GM21529 (cell line): ENCODE measurements around the gene SCP2.

ENCODE experiments used
- ATAC-seq: cut with Tn5 transposase; IDR thresholded peaks from one replicate; pipeline ENCODE4 v1.9.1; 2021; ENCODE audit not compliant: unreplicated experiment

SCP2 gene

DNA sequence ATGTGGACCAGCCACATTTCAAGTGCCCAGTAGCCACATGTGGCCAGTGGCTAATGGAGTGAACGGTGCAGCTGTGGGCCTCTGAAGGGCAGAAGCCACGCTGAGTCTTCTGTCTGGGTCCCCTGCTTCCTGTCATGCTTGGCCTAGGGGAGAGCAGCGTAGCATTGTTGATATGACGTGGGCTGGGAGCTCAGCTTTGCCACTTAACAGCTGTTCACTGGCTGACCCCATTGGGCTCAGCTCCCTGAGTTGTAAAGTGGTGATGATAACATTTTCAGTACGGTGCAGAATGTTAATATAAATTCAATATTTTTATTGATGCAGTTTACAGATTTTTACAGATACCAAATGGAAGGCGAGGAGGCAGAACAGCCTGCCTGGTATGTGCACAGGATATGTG lies 139.4 kb downstream of the SCP2 start:
- no peak for ATAC-seq

DNA sequence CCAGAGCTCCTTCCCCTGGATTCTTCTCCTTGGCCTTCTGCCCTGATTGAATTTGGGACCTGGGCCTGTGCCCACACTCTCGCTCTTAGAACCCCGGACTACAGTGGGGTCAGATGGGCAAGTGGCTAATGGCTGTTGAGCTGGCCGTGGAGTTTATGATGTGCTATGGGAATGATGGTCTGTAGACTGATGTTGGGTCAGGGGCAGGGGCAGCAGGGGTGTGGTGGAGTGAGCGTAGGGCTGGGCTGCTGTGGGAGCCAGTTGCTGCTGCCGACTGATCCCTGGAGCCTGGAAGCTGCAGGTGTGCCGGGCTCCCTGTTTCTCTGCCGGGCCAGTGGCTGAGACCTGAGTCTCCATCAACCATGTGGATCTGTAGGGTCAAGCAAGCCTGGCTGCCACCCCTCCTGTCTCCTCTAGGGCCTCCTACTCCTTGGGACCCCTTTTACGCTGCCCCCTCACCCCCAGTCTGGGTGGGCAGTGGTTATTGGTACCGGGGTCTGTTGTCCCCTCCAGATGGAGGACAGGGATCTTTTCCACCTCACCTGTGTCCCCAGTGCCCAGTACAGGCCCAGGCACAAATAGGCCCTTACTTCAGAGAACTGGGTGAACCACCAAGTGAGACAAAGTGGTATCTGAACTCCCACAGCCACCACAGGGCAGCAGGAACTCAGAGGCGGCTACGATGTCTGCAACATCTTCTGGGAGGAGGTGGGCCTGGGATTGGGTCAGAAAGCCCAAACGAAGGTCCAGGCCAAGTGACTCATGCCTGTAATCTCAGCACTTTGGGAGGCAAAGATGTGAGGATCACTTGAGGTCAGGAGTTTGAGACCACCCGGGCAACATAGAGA lies 140.0 kb downstream of the SCP2 start:
- no peak for ATAC-seq

DNA sequence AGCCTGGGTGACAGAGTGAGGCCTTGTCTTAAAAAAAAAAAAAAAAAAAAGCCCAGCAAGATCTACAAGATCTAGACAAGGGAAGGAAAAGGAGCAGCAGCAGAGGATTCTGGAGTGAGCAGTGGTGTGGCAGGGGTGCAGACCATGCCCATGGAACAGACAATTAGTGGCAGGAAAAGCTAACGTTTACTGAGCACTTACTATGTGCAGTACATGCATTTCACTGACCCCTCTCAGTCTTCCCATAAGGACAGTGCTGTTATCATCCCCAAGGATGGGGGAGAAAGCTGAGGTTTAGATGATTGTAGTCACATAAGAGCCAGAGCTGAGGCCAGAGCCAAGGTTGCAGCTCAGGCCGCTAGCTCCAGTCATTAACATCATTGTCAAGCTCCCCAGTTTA lies 140.8 kb downstream of the SCP2 start:
- ATAC-seq: no peak

DNA sequence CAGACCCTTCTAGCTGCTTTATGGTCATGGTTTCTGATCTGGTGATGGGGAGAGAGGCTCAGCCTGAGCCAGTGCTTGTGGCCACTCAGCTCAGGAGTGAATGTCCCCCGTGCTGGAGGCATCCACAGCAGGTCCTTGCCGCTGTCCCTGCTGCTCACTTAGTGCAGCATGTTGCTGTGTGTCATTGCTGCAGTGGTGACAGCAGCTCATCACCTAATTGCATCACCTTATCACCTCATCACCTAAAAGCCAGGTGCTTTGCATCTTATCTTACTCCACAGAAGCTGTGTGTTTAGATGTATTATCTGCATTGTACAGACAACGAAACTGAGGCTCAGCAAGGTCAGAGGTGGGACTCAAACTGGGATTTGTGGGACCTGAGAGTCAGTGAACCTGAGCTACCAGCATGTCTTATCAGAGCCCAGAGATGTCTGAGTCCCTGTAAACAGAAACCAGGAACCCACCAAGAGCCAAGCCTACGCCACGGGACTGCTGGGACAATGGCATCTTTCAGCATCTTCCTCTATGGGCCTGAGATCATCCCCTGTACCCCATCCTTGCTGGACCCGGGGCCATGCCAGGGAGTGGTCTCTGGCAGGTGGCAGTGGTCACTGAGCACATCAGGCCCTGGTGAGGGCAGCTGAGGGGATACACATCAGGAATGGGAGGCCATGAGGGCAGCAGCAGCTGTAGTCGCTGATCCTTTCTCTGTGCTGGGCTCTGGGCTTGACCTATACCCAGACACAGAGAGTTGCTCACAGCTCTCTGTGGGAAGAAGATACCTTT lies 141.4 kb downstream of the SCP2 start:
- ATAC-seq: no peak

DNA sequence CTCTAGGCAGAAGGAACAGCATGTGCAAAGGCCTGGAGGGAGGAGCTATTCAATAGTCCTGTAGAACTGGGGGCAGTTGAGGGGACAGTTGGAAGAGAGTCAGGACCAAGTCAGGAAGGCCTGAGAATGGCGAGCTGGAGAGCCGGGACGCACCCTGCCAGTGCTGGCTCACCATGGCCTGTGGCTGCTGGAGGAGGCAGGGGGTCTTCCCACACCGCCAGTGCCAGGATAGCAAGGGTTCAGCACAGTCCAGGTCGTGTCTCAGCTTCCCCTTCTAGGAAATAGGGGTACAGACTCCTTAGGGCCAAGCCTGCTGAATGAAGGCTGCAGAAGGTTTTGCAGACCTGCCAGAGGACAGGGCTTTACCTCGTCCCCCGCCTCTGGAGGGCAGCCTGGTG lies 142.2 kb downstream of the SCP2 start:
- ATAC-seq: no peak

DNA sequence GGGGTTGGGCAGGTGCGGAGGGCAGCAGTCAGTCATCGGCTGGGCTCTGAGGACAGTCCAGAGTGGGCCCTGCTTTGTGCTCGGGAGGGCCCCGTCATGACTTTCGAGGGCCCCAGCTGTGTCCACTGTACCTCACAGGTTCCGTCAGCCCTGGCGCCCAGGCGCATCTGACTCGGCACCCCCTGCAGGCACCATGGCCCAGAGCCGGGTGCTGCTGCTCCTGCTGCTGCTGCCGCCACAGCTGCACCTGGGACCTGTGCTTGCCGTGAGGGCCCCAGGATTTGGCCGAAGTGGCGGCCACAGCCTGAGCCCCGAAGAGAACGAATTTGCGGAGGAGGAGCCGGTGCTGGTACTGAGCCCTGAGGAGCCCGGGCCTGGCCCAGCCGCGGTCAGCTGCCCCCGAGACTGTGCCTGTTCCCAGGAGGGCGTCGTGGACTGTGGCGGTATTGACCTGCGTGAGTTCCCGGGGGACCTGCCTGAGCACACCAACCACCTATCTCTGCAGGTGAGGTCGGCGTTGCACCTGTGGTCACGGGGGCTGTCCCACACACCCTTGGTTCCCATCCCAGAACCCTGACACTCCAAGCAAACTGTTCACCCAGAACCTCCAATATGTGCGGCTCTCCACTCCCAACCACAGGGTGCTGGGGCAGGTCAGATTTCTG lies 142.7 kb downstream of the SCP2 start:
- no peak for ATAC-seq

DNA sequence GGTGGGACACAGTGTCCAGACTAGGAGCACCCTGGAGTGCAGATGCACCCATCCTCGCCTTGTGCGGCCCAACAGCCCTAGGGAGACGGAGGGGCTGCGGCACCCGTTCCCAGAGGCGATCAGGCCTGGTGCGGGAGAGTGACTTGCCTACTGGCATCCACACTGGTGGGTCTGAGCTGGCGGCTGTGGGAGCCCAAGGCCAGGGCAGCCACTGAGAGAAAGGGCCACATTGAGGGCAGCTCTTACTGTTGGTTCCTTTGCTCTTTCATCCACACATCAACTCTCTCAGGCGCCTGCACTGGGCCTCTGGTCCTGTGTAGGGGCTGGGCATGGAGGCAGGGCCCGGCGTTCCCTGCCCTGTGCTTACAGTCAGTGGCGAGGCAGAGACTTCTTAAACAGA lies 143.5 kb downstream of the SCP2 start:
- no peak for ATAC-seq

DNA sequence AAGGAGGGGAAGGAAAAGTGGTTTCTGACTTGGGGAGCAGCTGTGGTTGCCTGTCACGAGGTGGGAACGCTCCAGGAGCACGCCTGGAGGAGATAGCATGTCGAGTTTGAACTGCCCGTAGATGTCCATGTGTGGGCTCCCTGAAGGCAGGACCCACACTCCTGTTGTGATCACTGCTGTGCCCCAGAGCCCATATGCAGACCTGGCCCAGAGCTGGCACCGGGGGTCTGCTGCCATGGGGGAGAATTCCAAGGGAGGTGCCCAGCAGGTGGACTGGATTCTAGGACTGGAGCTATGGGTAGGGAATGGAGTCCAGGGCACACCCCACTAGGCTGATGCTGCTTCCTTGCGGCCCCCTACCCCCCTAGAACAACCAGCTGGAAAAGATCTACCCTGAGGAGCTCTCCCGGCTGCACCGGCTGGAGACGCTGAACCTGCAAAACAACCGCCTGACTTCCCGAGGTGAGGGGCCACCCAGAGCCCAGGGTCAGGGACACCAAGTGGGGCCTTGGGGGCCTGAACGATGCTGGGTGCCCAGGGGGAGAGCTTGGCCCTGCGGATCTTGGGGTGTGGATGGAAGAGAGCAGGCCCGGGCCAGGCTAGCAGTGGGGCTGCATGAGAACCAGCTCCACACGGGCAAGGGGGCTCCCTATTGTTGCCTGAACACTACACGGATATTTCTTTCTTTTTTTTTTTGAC lies 144.2 kb downstream of the SCP2 start:
- ATAC-seq: no peak

DNA sequence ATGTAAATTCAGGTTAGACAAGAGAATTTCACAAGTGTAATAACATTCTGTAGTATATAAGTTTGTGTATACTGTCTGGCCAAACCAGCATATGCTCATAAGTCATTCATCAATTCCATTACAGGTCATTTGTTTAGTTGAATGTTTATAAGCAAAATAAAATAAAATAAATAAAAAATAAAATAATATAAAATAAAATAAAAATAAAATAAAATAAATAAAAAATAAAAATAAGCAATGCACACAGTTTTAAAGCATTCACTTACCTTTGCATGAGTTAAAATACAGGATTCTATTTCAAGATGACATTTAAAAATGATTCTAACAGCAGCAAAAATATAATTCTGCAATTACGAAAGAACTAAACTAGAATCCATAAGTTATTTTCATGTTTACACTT lies 144.8 kb downstream of the SCP2 start:
- ATAC-seq: no peak

DNA sequence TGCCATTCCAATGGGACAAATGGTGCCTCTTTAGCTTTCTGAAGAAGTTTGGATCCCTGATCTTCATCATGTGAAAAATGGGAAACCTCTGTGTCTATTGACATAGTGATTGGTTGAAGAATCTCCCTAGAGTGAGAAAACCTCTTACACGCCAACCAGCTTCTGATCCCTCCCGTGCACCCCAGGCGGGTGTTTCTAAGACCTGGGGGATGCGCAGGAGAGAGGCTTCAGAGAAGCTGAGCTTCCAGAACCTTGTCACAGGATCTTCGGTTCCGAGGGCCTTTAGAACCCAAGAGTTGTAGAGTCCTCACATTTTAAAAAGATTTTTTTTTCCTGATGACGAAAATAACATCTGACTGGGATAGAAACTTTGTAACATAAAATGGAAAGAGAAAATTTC lies 146.2 kb downstream of the SCP2 start:
- no peak for ATAC-seq

DNA sequence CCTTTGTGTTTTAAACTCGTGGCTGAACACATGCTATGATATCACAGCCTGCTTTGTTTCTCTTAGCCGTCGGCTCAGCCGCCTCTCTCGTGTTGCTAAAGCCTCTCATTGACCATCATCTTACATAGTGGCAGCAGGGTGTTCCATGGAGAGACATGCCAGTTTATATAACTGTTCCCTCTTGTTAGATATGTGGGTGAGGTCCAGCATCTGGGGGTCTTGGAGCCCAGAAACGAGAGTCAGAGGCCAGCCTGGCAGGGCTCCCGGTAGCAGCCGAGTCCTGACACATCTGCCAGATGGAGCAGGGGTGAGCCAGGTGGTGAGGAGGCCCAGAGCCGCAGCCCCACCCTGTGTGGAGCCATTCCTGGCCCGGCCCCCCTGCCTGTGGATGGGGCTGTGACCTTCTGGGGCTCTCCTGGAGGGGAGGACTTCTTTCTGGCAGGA lies 146.8 kb downstream of the SCP2 start:
- ATAC-seq: no peak

DNA sequence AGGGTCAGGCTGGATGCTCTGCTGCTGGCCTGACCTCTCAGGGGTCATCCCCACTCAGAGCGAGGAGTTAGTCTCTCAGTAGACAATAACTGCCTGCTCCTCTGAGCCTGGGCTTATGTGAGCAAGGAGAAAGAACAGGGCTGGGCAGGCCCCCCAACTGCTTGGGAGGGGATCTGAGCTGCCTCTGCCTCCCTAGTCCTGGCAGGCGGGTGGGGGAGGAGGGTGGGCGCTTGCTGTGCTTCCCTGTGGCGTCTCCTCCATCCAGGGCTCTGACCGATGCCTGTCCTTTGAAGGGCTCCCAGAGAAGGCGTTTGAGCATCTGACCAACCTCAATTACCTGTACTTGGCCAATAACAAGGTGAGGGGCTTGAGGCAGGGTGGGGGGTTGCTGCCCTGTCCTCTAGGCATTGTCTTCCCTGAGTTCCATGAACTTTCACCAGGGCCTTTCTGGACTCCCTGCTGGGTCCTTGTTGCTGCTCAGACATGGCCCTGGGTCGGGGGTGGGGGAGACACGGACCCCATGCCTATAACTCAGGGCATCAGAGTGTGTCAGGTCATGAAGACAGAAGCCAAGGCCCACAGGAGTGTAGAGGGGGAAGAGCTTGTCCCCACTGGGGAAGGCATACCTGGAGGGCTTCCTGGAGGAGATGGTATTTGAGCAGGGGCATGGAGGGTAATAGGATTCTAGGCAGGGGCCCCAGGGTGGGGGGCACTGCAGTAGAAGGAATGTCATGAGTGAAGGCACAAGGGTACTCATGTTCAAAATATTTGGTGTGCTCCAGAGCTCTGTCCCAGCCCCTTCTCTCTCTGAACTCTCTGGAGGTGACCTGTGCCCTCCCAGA lies 147.5 kb downstream of the SCP2 start:
- ATAC-seq: no peak

DNA sequence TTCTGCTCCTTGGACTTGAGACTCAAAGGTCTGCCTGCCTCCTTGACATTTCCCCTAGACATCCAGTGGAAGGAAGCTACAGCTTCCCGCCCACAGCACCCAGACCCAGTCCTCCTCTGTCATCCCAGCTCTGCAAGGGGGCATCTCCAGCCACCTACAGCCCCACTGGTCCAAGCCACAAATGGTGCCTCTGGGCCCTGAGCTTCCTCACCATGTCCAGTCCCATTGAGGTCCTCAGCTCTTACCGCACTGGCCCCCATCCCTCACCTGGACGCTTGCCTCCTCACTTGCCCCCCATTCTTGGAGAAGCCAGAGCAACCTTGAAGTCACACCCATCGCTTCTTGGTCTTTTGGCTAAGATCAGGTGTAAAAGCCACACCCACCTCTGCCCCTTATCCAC lies 148.1 kb downstream of the SCP2 start:
- no peak for ATAC-seq

DNA sequence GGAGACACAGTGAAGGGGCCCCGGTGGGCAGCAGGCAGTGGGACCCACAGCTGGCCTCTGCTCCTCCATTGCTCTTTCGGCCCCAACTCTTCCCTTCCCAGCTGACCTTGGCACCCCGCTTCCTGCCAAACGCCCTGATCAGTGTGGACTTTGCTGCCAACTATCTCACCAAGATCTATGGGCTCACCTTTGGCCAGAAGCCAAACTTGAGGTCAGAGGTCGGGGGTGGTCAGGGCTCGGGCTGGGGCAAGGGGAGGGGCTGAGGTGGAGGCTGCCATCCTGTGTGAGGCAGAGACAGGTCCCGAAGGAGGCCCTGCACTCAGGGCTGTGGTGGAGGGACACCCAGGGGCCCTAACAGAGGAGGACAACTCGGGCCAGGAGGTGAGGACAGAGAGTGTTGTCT lies 148.7 kb downstream of the SCP2 start:
- ATAC-seq: no peak

DNA sequence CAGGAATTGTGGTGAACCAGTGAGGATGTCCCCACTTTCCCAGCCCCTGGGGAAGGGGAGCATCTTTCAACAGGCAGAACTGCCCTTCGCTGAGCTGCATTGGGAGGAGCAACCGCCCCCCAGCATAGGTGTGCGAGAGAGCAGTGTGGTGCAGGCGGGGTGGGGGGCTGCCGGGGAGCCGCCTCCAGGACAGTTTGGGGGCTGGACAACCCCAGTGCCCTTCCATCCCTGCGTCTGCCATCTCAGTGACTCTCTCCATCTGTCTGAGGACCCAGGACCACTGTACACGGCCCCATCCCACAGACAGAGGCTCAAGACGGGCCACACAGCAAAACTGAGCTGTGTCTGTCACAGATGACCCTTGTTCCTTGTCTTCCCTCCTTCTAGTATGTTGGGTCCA lies 149.1 kb downstream of the SCP2 start:
- ATAC-seq: no peak

DNA sequence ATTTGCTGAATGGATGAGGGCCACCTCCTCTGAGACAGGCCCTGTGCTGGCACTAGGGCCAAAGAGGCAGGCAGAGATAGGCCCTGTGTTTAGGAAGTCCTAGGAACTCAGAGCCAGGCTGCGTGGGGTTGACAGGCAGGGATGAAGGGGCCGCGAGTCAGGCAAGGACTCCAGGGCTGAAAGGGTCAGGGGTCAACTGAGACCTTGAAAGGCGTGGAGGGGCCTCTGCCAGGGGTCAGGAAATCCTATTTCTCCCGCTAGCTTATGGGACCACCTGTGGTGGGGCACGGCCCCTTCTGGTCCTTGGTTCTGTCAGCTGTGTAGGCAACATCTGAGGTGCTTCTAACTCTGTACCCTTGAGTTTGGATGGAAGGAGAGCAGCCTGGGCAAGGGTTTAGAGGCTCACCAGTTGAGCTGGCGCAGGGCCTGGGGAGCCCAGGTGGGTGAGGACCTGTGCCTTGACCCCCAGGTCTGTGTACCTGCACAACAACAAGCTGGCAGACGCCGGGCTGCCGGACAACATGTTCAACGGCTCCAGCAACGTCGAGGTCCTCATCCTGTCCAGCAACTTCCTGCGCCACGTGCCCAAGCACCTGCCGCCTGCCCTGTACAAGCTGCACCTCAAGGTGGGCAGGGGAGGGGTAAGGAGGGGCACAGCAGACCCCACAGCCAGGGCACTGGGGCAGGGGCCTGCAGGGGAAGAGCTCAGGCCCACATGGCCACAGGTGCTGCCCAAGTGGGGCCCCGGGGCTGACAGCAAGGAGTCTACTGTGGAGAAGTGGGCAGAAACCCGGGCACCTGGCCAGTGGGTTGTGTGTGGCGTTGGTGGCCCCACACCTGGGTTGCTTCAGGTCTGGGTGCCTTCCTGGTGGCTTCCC lies 149.9 kb downstream of the SCP2 start:
- no peak for ATAC-seq

DNA sequence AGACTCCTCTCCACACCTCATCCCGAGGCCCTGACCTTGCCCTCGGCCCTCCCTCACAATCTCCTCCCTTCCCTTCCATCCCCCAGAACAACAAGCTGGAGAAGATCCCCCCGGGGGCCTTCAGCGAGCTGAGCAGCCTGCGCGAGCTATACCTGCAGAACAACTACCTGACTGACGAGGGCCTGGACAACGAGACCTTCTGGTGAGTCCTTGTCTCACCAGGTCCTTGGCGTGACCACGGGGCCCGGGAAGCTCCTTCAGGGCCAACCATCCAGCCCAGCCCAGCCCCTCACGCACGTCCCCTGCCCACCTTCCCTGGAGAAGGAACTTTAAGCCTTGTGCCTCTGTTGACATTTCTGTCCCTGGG lies 150.5 kb downstream of the SCP2 start:
- no peak for ATAC-seq

DNA sequence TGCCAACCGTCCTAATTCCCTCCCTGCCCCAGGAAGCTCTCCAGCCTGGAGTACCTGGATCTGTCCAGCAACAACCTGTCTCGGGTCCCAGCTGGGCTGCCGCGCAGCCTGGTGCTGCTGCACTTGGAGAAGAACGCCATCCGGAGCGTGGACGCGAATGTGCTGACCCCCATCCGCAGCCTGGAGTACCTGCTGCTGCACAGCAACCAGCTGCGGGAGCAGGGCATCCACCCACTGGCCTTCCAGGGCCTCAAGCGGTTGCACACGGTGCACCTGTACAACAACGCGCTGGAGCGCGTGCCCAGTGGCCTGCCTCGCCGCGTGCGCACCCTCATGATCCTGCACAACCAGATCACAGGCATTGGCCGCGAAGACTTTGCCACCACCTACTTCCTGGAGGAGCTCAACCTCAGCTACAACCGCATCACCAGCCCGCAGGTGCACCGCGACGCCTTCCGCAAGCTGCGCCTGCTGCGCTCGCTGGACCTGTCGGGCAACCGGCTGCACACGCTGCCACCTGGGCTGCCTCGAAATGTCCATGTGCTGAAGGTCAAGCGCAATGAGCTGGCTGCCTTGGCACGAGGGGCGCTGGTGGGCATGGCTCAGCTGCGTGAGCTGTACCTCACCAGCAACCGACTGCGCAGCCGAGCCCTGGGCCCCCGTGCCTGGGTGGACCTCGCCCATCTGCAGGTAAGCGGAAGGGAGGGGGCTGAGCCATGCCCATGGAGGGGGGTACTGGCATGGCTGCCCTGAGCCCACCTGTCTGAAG lies 151.4 kb downstream of the SCP2 start:
- no peak for ATAC-seq

DNA sequence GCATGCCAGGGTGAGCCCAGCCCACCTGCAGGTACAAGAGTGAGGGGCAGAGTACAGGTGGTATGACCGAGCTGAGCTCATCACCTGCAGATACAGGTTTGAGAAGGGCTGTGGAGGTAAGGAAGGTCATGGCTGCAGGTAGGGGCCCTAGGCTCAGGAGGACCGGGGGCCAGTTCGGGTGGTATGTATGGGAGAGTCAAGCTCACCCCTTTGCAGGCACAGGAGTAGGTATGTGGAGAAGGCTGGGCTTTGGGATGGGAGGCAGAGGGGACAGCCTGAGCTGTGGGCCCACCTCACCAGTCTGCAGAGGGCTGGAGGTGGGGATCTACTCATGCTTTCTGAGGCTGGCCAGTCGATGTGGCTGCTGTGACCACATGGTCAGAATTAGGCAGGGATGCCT lies 152.2 kb downstream of the SCP2 start:
- ATAC-seq: no peak
